GM23248 (cell line): ENCODE measurements around the gene GNB1. TPM values are rescaled to one million over a fixed set of nuclear protein-coding genes. Genes with fewer than 3 reads are reported as not detected.

Experiments
- DNase-seq: peaks from one replicate; pipeline ENCODE4 v3.0.0-alpha.2; 2015
- H2AFZ ChIP-seq: fragments of 200-600 bp; sonication (generic); 2 replicates; pipeline ENCODE4 v1.6.1; 2016; ENCODE audit warnings: antibody characterized with exemption
- H3F3A ChIP-seq: fragments of 200-600 bp; sonication (generic); 2 replicates; pipeline ENCODE4 v1.6.1; 2016; ENCODE audit warnings: mild to moderate bottlenecking, antibody characterized with exemption, mixed run types; ENCODE audit not compliant: insufficient read depth
- H3K27ac ChIP-seq: fragments of 200-600 bp; sonication (generic); 2 replicates; pipeline ENCODE4 v1.5.1; 2016; ENCODE audit warnings: mild to moderate bottlenecking
- H3K27me3 ChIP-seq: fragments of 200-600 bp; sonication (generic); replicated peaks from 2 replicates; pipeline ENCODE4 v1.6.1; 2016; ENCODE audit warnings: mild to moderate bottlenecking; ENCODE audit not compliant: insufficient read depth
- H3K36me3 ChIP-seq: fragments of 200-600 bp; sonication (generic); 2 replicates; pipeline ENCODE4 v1.6.1; 2016; ENCODE audit warnings: low read depth, mild to moderate bottlenecking
- H3K4me1 ChIP-seq: fragments of 200-600 bp; sonication (generic); 2 replicates; pipeline ENCODE4 v1.6.1; 2016; ENCODE audit warnings: mild to moderate bottlenecking; ENCODE audit not compliant: insufficient read depth
- H3K4me2 ChIP-seq: fragments of 200-600 bp; sonication (generic); one replicate; pipeline ENCODE4 v1.6.1; 2016; ENCODE audit warnings: mild to moderate bottlenecking; ENCODE audit not compliant: unreplicated experiment
- H3K4me3 ChIP-seq: fragments of 200-600 bp; sonication (generic); 2 replicates; pipeline ENCODE4 v1.5.1; 2016; ENCODE audit warnings: mild to moderate bottlenecking
- H3K79me2 ChIP-seq: fragments of 200-600 bp; sonication (generic); 2 replicates; pipeline ENCODE4 v1.6.1; 2016; ENCODE audit warnings: mild to moderate bottlenecking; ENCODE audit not compliant: insufficient read depth
- H3K9ac ChIP-seq: fragments of 200-600 bp; sonication (generic); 2 replicates; pipeline ENCODE4 v1.6.1; 2016; ENCODE audit warnings: mild to moderate bottlenecking
- H3K9me2 ChIP-seq: fragments of 200-600 bp; sonication (generic); 2 replicates; pipeline ENCODE4 v1.6.1; 2016; ENCODE audit warnings: mixed run types, mild to moderate bottlenecking, moderate library complexity; ENCODE audit not compliant: insufficient read depth
- H3K9me3 ChIP-seq: fragments of 200-600 bp; sonication (generic); one replicate; pipeline ENCODE4 v1.6.1; 2017; ENCODE audit warnings: low read depth
- H4K20me1 ChIP-seq: fragments of 200-600 bp; sonication (generic); 2 replicates; pipeline ENCODE4 v1.6.0; 2016; ENCODE audit not compliant: insufficient read depth
- EZH2 ChIP-seq: fragments of 200-600 bp; sonication (generic); IDR thresholded peaks from 2 replicates; pipeline ENCODE4 v1.6.1; 2018; ENCODE audit warnings: antibody characterized with exemption, mild to moderate bottlenecking; ENCODE audit not compliant: insufficient read depth, poor library complexity, severe bottlenecking
- EZH2phosphoT487 ChIP-seq: fragments of 200-600 bp; sonication (generic); IDR thresholded peaks from 2 replicates; pipeline ENCODE4 v1.6.1; 2018; ENCODE audit warnings: antibody characterized with exemption, moderate library complexity, mild to moderate bottlenecking, low read depth; ENCODE audit not compliant: insufficient read depth
- WGBS, 2 experiments: methylation state at CpG; one replicate each; pipeline ENCODE4 v1.1.6; 2015 to 2017; ENCODE audit warnings: low lambda C conversion rate in 2 of 2, low coverage in 1 of 2; ENCODE audit errors: missing lambda C conversion rate in 2 of 2; 5-methylcytosine and 5-hydroxymethylcytosine counted together
- in situ Hi-C: fragments of 300-500 bp; cut with MboI; formaldehyde crosslinking; loops from 2 replicates; pipeline ENCODE4 v1.15.0; 2020
- polyA plus RNA-seq: library from polyadenylated mRNA; unstranded; fragments of >200 nt; fragmentation: Nextera tagmentation; extraction: Ambion mirVana; gene quantifications from 2 replicates; pipeline ENCODE4 v1.2.1, GENCODE V29; 2016
- total RNA-seq: library from RNA; depleted of rRNA; stranded (reverse); fragments of >200 nt; shearing (Covaris generic); gene quantifications from 2 replicates; pipeline ENCODE4 v1.2.3, GENCODE V29; 2014

The GNB1 gene
- total and polyA plus RNA-seq, 2 experiments from 2014 or later, result 92.0 to 97.7 TPM

GRCh38 chr1:1918901-1919303 is 28.0 kb upstream of the GNB1 start, which contains the start of gene TMEM52:
TSS of gene TMEM52 (minus strand) at chr1:1919279. CDS start at chr1:1919265, 14 bp downstream.
- no peaks in the 10 kb centered on the region for H3K79me2 ChIP-seq
- H4K20me1 ChIP-seq, result no peaks in the 10 kb centered on the region
- H3K9me3 ChIP-seq, result no peaks in the 10 kb centered on the region
- no peaks in the 10 kb centered on the region for H3K9me2 ChIP-seq
- peak within 1 kb of the TSS; percentile 43 for H3K4me2 ChIP-seq
- no peaks in the 10 kb centered on the region for H3K36me3 ChIP-seq
- WGBS, 2 experiments, result 3 to 13% methylated on average over 3 to 31 of the region's 44 CpGs
- DNase-seq, result no peak
- no peak within 1 kb of the TSS for H3K27ac ChIP-seq
- H3F3A ChIP-seq, result no peaks in the 10 kb centered on the region
- H3K4me1 ChIP-seq, result no peaks in the 10 kb centered on the region
- TF ChIP-seq EZH2, result no peak
- TF ChIP-seq EZH2phosphoT487, result no peak
- in situ Hi-C loops, result no loop called here
- H3K27me3 ChIP-seq, result no peaks in the 10 kb centered on the region
- H3K9ac ChIP-seq, result no peak within 1 kb of the TSS
- H3K4me3 ChIP-seq, result peak within 1 kb of the TSS; percentile 65
- peak within 1 kb of the TSS; percentile 55 for H2AFZ ChIP-seq

- no peaks in the 10 kb centered on the region for H4K20me1 ChIP-seq
- no peaks in the 10 kb centered on the region for H3K9me3 ChIP-seq
- in situ Hi-C loops, result no loop called here
- 61% methylated on average over 38 to 46 of the region's 46 CpGs for WGBS, 2 experiments
- no peaks in the 10 kb centered on the region for H3K36me3 ChIP-seq
- H3F3A ChIP-seq, result no peaks in the 10 kb centered on the region
- peak overlapping the region; percentile 43 for H3K4me2 ChIP-seq
- no peak overlapping the region for H3K27ac ChIP-seq
- H2AFZ ChIP-seq, result peak overlapping the region; percentile 55
- H3K79me2 ChIP-seq, result no peaks in the 10 kb centered on the region
- H3K4me1 ChIP-seq, result no peaks in the 10 kb centered on the region
- no peaks in the 10 kb centered on the region for H3K9me2 ChIP-seq
- no peak for DNase-seq
- H3K27me3 ChIP-seq, result no peaks in the 10 kb centered on the region
- H3K9ac ChIP-seq, result no peak overlapping the region
- peak overlapping the region; percentile 65 for H3K4me3 ChIP-seq
- TF ChIP-seq EZH2phosphoT487 (no peak), EZH2 (no peak)
Measured at GRCh38 chr1:1917995-1918900, 27.4 kb upstream of the GNB1 start.

- Histone ChIP-seq H3K9ac (no peak overlapping the region), H3K4me2 (no peak overlapping the region)
- in situ Hi-C loops, result no loop called here
Measured at GRCh38 chr1:1917304-1917976, 26.6 kb upstream of the GNB1 start.

GRCh38 chr1:1916851-1917251 is 26.0 kb upstream of the GNB1 start:
- Histone ChIP-seq H2AFZ (no peak overlapping the region), H3K36me3 (no peaks in the 10 kb centered on the region), H3K9me2 (no peaks in the 10 kb centered on the region), H3F3A (no peaks in the 10 kb centered on the region), H3K27me3 (no peaks in the 10 kb centered on the region), H3K4me2 (no peak overlapping the region), H3K79me2 (no peaks in the 10 kb centered on the region), H3K4me1 (no peaks in the 10 kb centered on the region), H3K9ac (no peak overlapping the region), H4K20me1 (no peaks in the 10 kb centered on the region), H3K9me3 (no peaks in the 10 kb centered on the region), H3K4me3 (no peak overlapping the region), H3K27ac (no peak overlapping the region)
- in situ Hi-C loops, result no loop called here
- DNase-seq, result no peak
- no peak for TF ChIP-seq EZH2phosphoT487
- no peak for TF ChIP-seq EZH2
- WGBS, 2 experiments, result 40 to 71% methylated on average over 3 to 19 of the region's 19 CpGs

More at GRCh38 chr1:1917304-1917976, 26.6 kb upstream of the GNB1 start:
- Histone ChIP-seq H4K20me1 (no peaks in the 10 kb centered on the region), H3K27me3 (no peaks in the 10 kb centered on the region), H3K79me2 (no peaks in the 10 kb centered on the region), H3F3A (no peaks in the 10 kb centered on the region), H3K9me2 (no peaks in the 10 kb centered on the region), H3K4me1 (no peaks in the 10 kb centered on the region), H3K4me3 (no peak overlapping the region), H3K36me3 (no peaks in the 10 kb centered on the region), H3K27ac (no peak overlapping the region), H2AFZ (no peak overlapping the region), H3K9me3 (no peaks in the 10 kb centered on the region)
- no peak for TF ChIP-seq EZH2
- no peak for DNase-seq
- 89 to 90% methylated on average over 14 of the region's 14 CpGs for WGBS, 2 experiments
